Esophagus squamous epithelium (tissue), 4 donors: Measurements from ENCODE around the gene VANGL2.

ENCODE experiments used
- CTCF ChIP-seq, 6 experiments: fragments of 450-650 bp in 4 of 6; fragments of 200-600 bp in 2 of 6; sonication (generic) in 2 of 6; IDR thresholded peaks; one replicate each; pipeline ENCODE4 v1.5.1; 2016 to 2019; ENCODE audit warnings: antibody characterized with exemption in 6 of 6, mild to moderate bottlenecking in 4 of 6, moderate library complexity in 4 of 6
- POLR2A ChIP-seq, 4 donors: fragments of 450-650 bp; IDR thresholded peaks; one replicate each; pipeline ENCODE4 v1.6.1; 2017; ENCODE audit warnings: antibody characterized with exemption in 4 of 4, mild to moderate bottlenecking in 4 of 4, moderate library complexity in 3 of 4

GRCh38 chr1:160363010-160363409, 37.4 kb upstream of the VANGL2 start:
- TF ChIP-seq CTCF (IDR thresholded peaks at IDR 0.05) (no peak), POLR2A (IDR thresholded peaks at IDR 0.05) (no peak)
